Activated naive CD8-positive, alpha-beta T cell (primary cell): ENCODE measurements around the gene SARS2.

Experiments
- H3K27ac Mint-ChIP-seq: one replicate; pipeline ENCODE4 v1.8.0; 2021; ENCODE audit warnings: mixed read lengths
- H3K27me3 Mint-ChIP-seq: one replicate; pipeline ENCODE4 v1.8.0; 2021; ENCODE audit warnings: mixed read lengths
- H3K36me3 Mint-ChIP-seq: one replicate; pipeline ENCODE4 v1.8.0; 2021; ENCODE audit warnings: mixed read lengths
- H3K4me1 Mint-ChIP-seq: one replicate; pipeline ENCODE4 v1.8.0; 2021; ENCODE audit warnings: low read depth, mixed read lengths
- H3K4me3 Mint-ChIP-seq: one replicate; pipeline ENCODE4 v1.8.0; 2021; ENCODE audit warnings: mild to moderate bottlenecking, mixed read lengths
- H3K9me3 Mint-ChIP-seq: one replicate; pipeline ENCODE4 v1.8.0; 2021; ENCODE audit warnings: low read depth, mixed read lengths

Gene SARS2

GRCh38 chr19:38915329-38916321, 14.9 kb downstream of the SARS2 start:
- Mint-ChIP-seq H3K4me3 (no peak overlapping the region), H3K27me3 (no peaks in the 10 kb centered on the region), H3K27ac (no peak overlapping the region), H3K4me1 (no peaks in the 10 kb centered on the region), H3K9me3 (no peaks in the 10 kb centered on the region), H3K36me3 (no peaks in the 10 kb centered on the region)

GRCh38 chr19:38913958-38914357, 16.6 kb downstream of the SARS2 start:
- Mint-ChIP-seq H3K27ac (no peak overlapping the region), H3K4me1 (peaks cover 3% of the 10 kb centered on the region), H3K36me3 (no peaks in the 10 kb centered on the region), H3K27me3 (no peaks in the 10 kb centered on the region), H3K4me3 (no peak overlapping the region), H3K9me3 (no peaks in the 10 kb centered on the region)

- Mint-ChIP-seq H3K4me1 (peaks cover 9% of the 10 kb centered on the region), H3K36me3 (peaks cover 3% of the 10 kb centered on the region), H3K27ac (no peak overlapping the region), H3K9me3 (no peaks in the 10 kb centered on the region), H3K27me3 (no peaks in the 10 kb centered on the region), H3K4me3 (no peak overlapping the region)
These were observed 17.7 kb downstream of the SARS2 start for GRCh38 chr19:38912600-38913514.

GRCh38 chr19:38911388-38912001, 19.1 kb downstream of the SARS2 start:
- Mint-ChIP-seq H3K9me3 (no peaks in the 10 kb centered on the region), H3K27me3 (no peaks in the 10 kb centered on the region), H3K27ac (no peak overlapping the region), H3K36me3 (peaks cover 6% of the 10 kb centered on the region), H3K4me3 (no peak overlapping the region), H3K4me1 (peaks cover 12% of the 10 kb centered on the region)

GRCh38 chr19:38910488-38910887, 20.1 kb downstream of the SARS2 start:
- no peak overlapping the region for H3K27ac Mint-ChIP-seq
- H3K36me3 Mint-ChIP-seq: peaks cover 6% of the 10 kb centered on the region
- H3K9me3 Mint-ChIP-seq: no peaks in the 10 kb centered on the region
- peaks cover 12% of the 10 kb centered on the region for H3K4me1 Mint-ChIP-seq
- no peaks in the 10 kb centered on the region for H3K27me3 Mint-ChIP-seq
- H3K4me3 Mint-ChIP-seq: no peak overlapping the region

- H3K27ac Mint-ChIP-seq: no peak overlapping the region
- H3K9me3 Mint-ChIP-seq: no peaks in the 10 kb centered on the region
These were observed 21.7 kb downstream of the SARS2 start for GRCh38 chr19:38908911-38909310.

GRCh38 chr19:38907670-38908069, 22.9 kb downstream of the SARS2 start:
- H3K9me3 Mint-ChIP-seq: no peaks in the 10 kb centered on the region
- H3K27me3 Mint-ChIP-seq: no peaks in the 10 kb centered on the region
- H3K4me1 Mint-ChIP-seq: peaks cover 21% of the 10 kb centered on the region
- no peak overlapping the region for H3K27ac Mint-ChIP-seq
- H3K36me3 Mint-ChIP-seq: peaks cover 10% of the 10 kb centered on the region
- H3K4me3 Mint-ChIP-seq: no peak overlapping the region

More at GRCh38 chr19:38908911-38909310, 21.7 kb downstream of the SARS2 start:
- no peaks in the 10 kb centered on the region for H3K27me3 Mint-ChIP-seq
- H3K4me1 Mint-ChIP-seq: peaks cover 19% of the 10 kb centered on the region
- H3K36me3 Mint-ChIP-seq: peaks cover 10% of the 10 kb centered on the region
- no peak overlapping the region for H3K4me3 Mint-ChIP-seq

GRCh38 chr19:38907227-38907626, 23.3 kb downstream of the SARS2 start:
- Mint-ChIP-seq H3K9me3 (no peaks in the 10 kb centered on the region), H3K4me1 (peaks cover 22% of the 10 kb centered on the region), H3K4me3 (no peak overlapping the region), H3K27me3 (no peaks in the 10 kb centered on the region), H3K36me3 (peaks cover 10% of the 10 kb centered on the region), H3K27ac (no peak overlapping the region)

- H3K4me1 Mint-ChIP-seq: peaks cover 32% of the 10 kb centered on the region
- H3K36me3 Mint-ChIP-seq: peaks cover 10% of the 10 kb centered on the region
- no peak overlapping the region for H3K4me3 Mint-ChIP-seq
- peak overlapping the region; percentile 34 for H3K27ac Mint-ChIP-seq
- H3K27me3 Mint-ChIP-seq: no peaks in the 10 kb centered on the region
- H3K9me3 Mint-ChIP-seq: no peaks in the 10 kb centered on the region
These were observed 24.9 kb downstream of the SARS2 start for GRCh38 chr19:38905620-38906019.

- Mint-ChIP-seq H3K9me3 (no peaks in the 10 kb centered on the region), H3K4me1 (peaks cover 34% of the 10 kb centered on the region), H3K4me3 (peak overlapping the region; percentile 31), H3K36me3 (peaks cover 10% of the 10 kb centered on the region), H3K27me3 (no peaks in the 10 kb centered on the region), H3K27ac (peak overlapping the region; percentile 34)
These were observed 25.7 kb downstream of the SARS2 start for GRCh38 chr19:38904581-38905539.

- Mint-ChIP-seq H3K4me3 (peak overlapping the region; percentile 99), H3K4me1 (peaks cover 42% of the 10 kb centered on the region), H3K27me3 (no peaks in the 10 kb centered on the region)
These were observed 28.9 kb downstream of the SARS2 start for GRCh38 chr19:38901683-38902082.

GRCh38 chr19:38900743-38901190, 29.8 kb downstream of the SARS2 start:
- H3K9me3 Mint-ChIP-seq: no peaks in the 10 kb centered on the region
- peaks cover 4% of the 10 kb centered on the region for H3K36me3 Mint-ChIP-seq
- peak overlapping the region; percentile 96 for H3K27ac Mint-ChIP-seq
- H3K4me3 Mint-ChIP-seq: peak overlapping the region; percentile 99
- H3K4me1 Mint-ChIP-seq: peaks cover 42% of the 10 kb centered on the region
- H3K27me3 Mint-ChIP-seq: no peaks in the 10 kb centered on the region

More at GRCh38 chr19:38901683-38902082, 28.9 kb downstream of the SARS2 start:
- H3K36me3 Mint-ChIP-seq: peaks cover 4% of the 10 kb centered on the region
- H3K27ac Mint-ChIP-seq: no peak overlapping the region
- no peaks in the 10 kb centered on the region for H3K9me3 Mint-ChIP-seq

- Mint-ChIP-seq H3K9me3 (no peaks in the 10 kb centered on the region), H3K27ac (peak overlapping the region; percentile 96), H3K4me3 (peak overlapping the region; percentile 99), H3K4me1 (peaks cover 42% of the 10 kb centered on the region), H3K36me3 (peaks cover 4% of the 10 kb centered on the region), H3K27me3 (no peaks in the 10 kb centered on the region)
These were observed 30.3 kb downstream of the SARS2 start for GRCh38 chr19:38900202-38900629.
